ENCODE data around the gene GRAMD4. TPM values are rescaled to one million over a fixed set of nuclear protein-coding genes. Genes with fewer than 3 reads are reported as not detected.

The GRAMD4 gene
- total and polyA plus RNA-seq, 2 donors (not counting 1 experiment from before 2014, with no cell fraction given), result 17.0 to 88.1 TPM

DNA sequence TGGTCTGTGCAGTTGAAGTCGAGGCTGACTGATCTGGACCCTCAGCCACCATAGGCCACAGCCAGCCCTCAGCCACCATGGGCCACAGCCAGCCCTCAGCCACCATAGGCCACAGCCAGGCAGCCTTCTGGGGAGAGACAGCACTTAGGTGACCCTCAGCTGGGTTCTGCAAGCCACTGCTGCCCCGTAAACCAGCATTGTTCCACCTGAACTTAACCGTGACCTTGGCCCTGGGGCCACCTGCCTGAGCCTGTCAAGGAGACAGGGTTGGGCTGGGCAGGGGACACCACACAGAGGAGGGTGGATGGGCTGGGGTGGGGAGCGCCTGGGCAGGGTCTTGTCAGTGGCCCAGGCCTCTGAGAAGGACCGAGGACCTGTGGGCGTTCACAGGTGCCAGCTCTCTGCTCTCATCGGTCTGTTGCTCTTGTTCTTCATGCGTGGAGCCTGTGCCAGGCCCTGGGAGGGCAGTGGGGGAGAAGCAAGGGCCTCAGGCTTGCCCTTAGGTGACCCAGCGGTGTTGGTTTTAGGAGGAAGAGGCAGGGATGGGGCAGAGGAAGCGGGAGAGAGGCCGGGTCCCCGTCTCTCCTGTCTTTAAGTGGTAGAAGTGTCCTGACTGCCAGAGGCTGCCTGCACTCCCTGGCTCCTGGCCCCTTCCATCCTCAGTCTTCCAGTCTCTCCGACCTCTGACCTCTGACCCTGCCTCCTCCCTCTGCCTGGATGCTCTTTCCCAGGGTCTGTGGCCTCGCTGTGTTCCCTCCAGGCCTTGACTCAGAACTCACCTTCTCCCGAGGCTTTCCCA is 36.9 kb downstream of the GRAMD4 start:
- peaks cover 0 to 28% of the 10 kb centered on the region in 2 experiments for H3K36me3 ChIP-seq (replicated peaks in 1 of 2; ENCODE audit: control extremely low read depth in 1 of 2, control insufficient read depth in 1 of 2, extremely low read depth in 1 of 2, insufficient read depth in 2 of 2, low read length in 1 of 2)
- no peak for ATAC-seq (ENCODE audit: low read depth)
- CTCF ChIA-PET, result no interaction called here
- Mint-ChIP-seq H3K4me3 (no peak overlapping the region), H3K4me1 (peaks cover 22% of the 10 kb centered on the region), H3K27ac (no peak overlapping the region), H3K27me3 (no peaks in the 10 kb centered on the region), H3K9me3 (ENCODE audit: insufficient read depth) (no peaks in the 10 kb centered on the region)
- POLR2A ChIA-PET, result no interaction called here
- no peaks in the 10 kb centered on the region for H3K27me3 ChIP-seq (replicated peaks in 1 of 4; ENCODE audit: control extremely low read depth in 1 of 4, control insufficient read depth in 3 of 4, insufficient read depth in 4 of 4, low read length in 3 of 4)
- intact Hi-C loops (cut with micrococcal nuclease), result no loop called here
- no peak overlapping the region for H3K27ac ChIP-seq (ENCODE audit: low read length in 2 of 2)
- no peak overlapping the region for H3K9ac ChIP-seq (ENCODE audit: low read length)
- no peak for TF ChIP-seq EZH2 (IDR thresholded peaks at IDR 0.05; ENCODE audit: borderline replicate concordance, insufficient read depth, low read depth, low read length, poor library complexity, severe bottlenecking)
- TF ChIP-seq, protein P1, sequence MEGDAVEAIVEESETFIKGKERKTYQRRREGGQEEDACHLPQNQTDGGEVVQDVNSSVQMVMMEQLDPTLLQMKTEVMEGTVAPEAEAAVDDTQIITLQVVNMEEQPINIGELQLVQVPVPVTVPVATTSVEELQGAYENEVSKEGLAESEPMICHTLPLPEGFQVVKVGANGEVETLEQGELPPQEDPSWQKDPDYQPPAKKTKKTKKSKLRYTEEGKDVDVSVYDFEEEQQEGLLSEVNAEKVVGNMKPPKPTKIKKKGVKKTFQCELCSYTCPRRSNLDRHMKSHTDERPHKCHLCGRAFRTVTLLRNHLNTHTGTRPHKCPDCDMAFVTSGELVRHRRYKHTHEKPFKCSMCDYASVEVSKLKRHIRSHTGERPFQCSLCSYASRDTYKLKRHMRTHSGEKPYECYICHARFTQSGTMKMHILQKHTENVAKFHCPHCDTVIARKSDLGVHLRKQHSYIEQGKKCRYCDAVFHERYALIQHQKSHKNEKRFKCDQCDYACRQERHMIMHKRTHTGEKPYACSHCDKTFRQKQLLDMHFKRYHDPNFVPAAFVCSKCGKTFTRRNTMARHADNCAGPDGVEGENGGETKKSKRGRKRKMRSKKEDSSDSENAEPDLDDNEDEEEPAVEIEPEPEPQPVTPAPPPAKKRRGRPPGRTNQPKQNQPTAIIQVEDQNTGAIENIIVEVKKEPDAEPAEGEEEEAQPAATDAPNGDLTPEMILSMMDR (IDR thresholded peaks at IDR 0.05), result no peak
- H2AFZ ChIP-seq (ENCODE audit: insufficient read depth, low read depth, low read length, poor library complexity, severe bottlenecking), result no peak overlapping the region
- H3K9me3 ChIP-seq (ENCODE audit: control extremely low read depth in 1 of 3, control insufficient read depth in 2 of 3, insufficient read depth in 1 of 3, low read length in 2 of 3), result no peaks in the 10 kb centered on the region
- H3K4me1 ChIP-seq (ENCODE audit: control insufficient read depth in 2 of 2, insufficient read depth in 2 of 2, low read length in 2 of 2), result peaks cover 10 to 18% of the 10 kb centered on the region in 2 donors
- peaks cover 54% of the 10 kb centered on the region for H3K79me2 ChIP-seq (ENCODE audit: control insufficient read depth, insufficient read depth, low read length)
- no peak overlapping the region for H3K4me2 ChIP-seq (replicated peaks; ENCODE audit: low read depth, low read length, poor library complexity, severe bottlenecking)
- peaks cover 93% of the 10 kb centered on the region for H4K20me1 ChIP-seq (ENCODE audit: control insufficient read depth, insufficient read depth, low read length, poor library complexity, severe bottlenecking)
- 94% methylated on average over 15 of the region's 15 CpGs for WGBS (ENCODE audit: insufficient coverage)
- no peak overlapping the region for H3K4me3 ChIP-seq (ENCODE audit: control extremely low read depth in 1 of 5, extremely low read depth in 1 of 5, insufficient read depth in 1 of 5, low read depth in 2 of 5, low read length in 4 of 5)
- DNase-seq, result no peak

- ATAC-seq (ENCODE audit: low read depth) (no peak), DNase-seq (no peak)
- Histone ChIP-seq H3K27ac (ENCODE audit: low read length in 2 of 2) (no peak overlapping the region), H2AFZ (ENCODE audit: insufficient read depth, low read depth, low read length, poor library complexity, severe bottlenecking) (no peak overlapping the region), H3K4me3 (ENCODE audit: control extremely low read depth in 1 of 5, extremely low read depth in 1 of 5, insufficient read depth in 1 of 5, low read depth in 2 of 5, low read length in 4 of 5) (no peak overlapping the region), H3K4me2 (replicated peaks; ENCODE audit: low read depth, low read length, poor library complexity, severe bottlenecking) (no peak overlapping the region), H3K9me3 (ENCODE audit: control extremely low read depth in 1 of 3, control insufficient read depth in 2 of 3, insufficient read depth in 1 of 3, low read length in 2 of 3) (no peaks in the 10 kb centered on the region), H3K27me3 (replicated peaks in 1 of 4; ENCODE audit: control extremely low read depth in 1 of 4, control insufficient read depth in 3 of 4, insufficient read depth in 4 of 4, low read length in 3 of 4) (no peaks in the 10 kb centered on the region), H3K36me3 (replicated peaks in 1 of 2; ENCODE audit: control extremely low read depth in 1 of 2, control insufficient read depth in 1 of 2, extremely low read depth in 1 of 2, insufficient read depth in 2 of 2, low read length in 1 of 2) (peaks cover 0 to 29% of the 10 kb centered on the region in 2 experiments), H3K9ac (ENCODE audit: low read length) (no peak overlapping the region), H3K4me1 (ENCODE audit: control insufficient read depth in 2 of 2, insufficient read depth in 2 of 2, low read length in 2 of 2) (peaks cover 10 to 12% of the 10 kb centered on the region in 2 donors), H4K20me1 (ENCODE audit: control insufficient read depth, insufficient read depth, low read length, poor library complexity, severe bottlenecking) (peaks cover 93% of the 10 kb centered on the region), H3K79me2 (ENCODE audit: control insufficient read depth, insufficient read depth, low read length) (peaks cover 48% of the 10 kb centered on the region)
- ChIA-PET POLR2A (no interaction called here), CTCF (interaction anchor here (0.8 kb wide), 1 partner anchor 94 kb away, joined by 4 read pairs; no protein-coding TSS in a partner anchor)
- intact Hi-C loops (cut with micrococcal nuclease), result no loop called here
- no peak overlapping the region for H3K4me3 Mint-ChIP-seq
- TF ChIP-seq, protein P1 (IDR thresholded peaks at IDR 0.05), result no peak
- no peak for TF ChIP-seq EZH2 (IDR thresholded peaks at IDR 0.05; ENCODE audit: borderline replicate concordance, insufficient read depth, low read depth, low read length, poor library complexity, severe bottlenecking)
- peaks cover 20% of the 10 kb centered on the region for H3K4me1 Mint-ChIP-seq
- no peak overlapping the region for H3K27ac Mint-ChIP-seq
- no peaks in the 10 kb centered on the region for H3K9me3 Mint-ChIP-seq (ENCODE audit: insufficient read depth)
- WGBS (ENCODE audit: insufficient coverage), result 98% methylated on average over 5 of the region's 10 CpGs
- H3K27me3 Mint-ChIP-seq, result no peaks in the 10 kb centered on the region
Observed at GRCh38 chr22:46657655-46657953, 37.4 kb downstream of the GRAMD4 start.

Data from B cell (primary cell).